NCI-H1105 (cell line): ENCODE results near the gene WDR64.

Experiments
- DNase-seq: peaks from one replicate; lab custom pipeline; 2025; lab: John Stamatoyannopoulos, UW

WDR64 gene

DNA sequence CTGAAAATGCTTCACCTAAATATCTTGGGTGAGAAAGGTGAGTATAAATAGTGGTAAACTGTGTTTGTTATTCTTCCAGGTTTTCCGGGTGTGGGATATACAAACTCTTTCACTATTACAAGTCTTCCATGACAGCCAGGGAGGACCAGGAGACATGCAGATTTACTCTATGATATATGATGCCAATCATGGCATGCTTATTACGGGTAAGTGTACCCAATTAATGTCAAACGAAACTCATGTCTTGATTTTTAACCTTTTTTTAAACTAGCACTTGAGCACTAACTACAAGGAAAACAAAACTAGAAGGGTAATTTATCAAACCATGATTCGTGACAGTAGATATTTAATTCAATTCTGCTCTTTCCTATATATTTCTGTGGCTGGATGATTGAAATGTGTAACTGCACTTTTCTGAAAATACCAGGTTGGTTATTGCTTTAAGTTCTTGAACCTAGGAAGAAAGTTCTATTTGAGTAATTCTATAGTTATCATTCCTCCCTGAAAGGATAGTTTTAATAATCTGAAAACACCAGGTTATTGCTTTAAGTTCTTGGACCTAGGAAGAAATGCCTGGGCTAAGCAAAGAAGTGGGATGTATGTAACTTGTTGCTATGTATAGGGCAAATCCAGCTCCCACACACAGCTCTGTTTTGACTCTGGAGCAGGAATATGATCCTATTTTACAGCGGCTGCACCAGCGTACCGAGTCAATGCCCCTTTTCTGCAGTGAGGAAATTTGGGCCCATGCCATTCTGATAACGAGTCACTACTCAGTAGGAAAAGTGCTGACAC is 86.4 kb downstream of the WDR64 start:
- no peak for DNase-seq

DNA sequence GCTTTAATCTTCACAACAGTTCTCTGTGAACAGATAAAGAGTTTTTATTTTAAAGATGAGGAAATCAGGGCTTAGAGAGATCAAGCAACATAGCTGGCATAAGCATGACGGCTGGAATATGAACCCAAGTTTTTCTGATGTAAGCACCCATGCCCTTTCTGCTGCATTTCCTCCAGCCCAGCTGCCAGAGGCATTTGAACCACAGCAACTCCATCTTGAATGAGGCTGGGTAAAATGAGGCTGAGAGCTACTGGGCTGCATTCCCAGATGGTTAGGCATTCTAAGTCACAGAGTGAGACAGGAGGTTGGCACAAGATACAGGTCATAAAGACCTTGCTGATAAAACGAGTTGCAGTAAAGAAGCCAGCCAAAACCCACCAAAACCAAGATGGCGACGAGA is 90.0 kb downstream of the WDR64 start:
- DNase-seq = no peak

DNA sequence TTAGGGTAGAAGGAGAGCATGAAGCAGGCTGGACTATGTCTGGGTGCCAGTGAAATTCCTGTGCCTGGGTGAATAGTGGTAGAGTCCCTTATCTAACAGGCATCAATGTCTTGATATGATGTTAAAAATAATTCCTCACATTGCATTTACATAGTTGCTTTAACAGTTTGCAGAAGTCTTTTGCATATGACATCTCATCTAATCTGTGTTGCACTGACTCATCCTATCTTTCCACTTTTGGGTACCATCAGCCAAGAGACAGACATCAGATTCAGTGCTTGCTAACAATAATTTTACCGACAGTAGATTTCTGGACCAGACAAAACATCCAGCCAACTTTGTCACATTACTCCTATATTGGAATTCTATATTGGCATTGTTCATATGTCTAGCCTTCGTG is 92.5 kb downstream of the WDR64 start:
- DNase-seq = no peak

DNA sequence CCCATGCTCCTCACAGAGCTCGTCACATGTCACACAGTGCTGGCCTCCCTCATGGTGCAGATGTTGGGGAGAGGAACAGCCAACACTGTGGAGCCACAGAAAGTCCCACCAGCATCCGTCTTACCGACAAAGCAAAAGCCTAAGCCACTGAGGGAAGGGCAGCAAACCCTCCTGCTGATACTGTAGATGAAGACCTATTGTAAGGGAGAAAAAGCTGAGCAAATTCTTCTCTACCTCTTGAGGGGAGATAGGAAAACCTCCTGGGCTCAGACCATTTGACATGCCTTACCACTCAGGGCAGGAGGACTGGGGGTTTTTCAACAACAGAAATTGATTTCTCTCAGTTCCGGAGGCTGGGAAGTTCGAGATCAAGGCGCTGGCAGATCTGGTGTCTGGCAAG is 95.9 kb downstream of the WDR64 start:
- no peak for DNase-seq

DNA sequence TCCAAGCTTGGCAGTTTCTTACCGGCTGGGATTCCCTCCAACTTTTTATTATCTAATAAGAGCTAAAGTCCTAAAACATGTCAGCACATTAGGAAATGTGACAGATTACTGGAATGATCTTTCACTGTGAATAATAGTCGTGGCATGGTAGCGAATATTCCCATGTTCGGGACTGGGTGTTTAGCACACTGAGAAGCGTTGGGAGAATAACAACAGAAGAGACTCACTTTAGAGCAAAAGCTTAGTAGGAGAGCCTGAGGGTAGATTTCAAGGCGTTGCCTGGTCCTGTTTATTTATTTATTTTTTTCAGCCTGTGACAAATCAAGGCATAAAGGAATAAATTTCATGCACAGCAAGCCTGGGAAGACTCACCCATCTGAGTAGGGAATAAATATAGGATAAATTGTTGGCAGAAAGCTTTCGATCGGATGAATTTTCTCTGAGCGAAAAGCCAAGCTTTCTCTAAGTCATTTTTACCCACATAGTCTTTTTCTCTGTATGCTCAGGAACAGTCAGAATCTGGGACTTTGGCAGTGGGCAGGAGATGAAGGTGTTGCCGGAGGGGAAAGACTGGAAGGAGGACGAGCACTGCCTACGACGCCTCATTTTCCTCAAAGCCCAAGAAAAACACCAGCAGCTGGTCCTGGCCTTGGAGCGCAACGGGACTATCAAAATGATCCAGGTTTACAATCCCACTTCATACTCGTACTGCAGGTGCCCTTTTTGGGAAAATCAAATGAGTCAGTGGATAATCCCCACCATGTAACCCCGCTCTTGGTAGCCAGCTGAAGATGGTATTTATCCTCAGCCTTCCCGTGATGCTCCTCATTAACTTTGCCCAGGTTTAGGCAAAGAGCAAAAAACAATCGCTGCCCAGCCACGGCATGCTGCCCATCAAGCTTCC is 97.2 kb downstream of the WDR64 start:
- DNase-seq = no peak

DNA sequence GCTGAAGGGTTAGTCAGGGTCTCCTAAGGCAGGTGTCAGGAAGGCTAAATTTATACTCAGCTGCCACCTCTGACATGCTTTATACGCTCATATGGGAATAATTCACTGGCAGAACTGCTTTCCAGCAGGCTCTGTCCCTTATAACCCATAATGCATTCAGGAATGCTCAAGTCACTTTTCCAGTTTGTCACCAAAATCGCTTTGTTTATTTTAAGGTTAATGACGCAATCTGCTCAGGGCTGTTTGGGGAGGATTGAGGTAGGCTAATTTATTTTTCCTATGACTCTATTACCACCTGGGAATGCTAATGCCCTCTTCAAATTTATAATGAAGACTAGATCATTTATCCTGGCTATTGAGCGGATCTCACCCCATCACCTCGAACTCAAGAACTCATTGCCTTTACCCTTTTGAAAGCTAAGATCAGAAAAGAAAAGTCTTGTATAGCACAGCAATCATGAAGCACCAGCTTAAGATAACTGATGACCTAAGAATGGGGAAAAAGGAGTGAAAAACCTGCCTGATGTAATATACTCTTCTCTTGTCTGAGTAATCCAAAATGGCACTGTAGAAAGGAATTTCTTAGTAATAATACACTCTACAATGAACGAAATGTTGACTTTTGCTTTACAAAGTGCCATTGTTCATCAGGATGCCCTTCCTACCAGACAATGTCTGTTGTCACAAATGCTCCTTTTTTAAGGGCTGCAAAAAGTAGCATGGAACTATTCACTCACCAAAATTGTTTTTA is 98.0 kb downstream of the WDR64 start:
- no peak for DNase-seq

DNA sequence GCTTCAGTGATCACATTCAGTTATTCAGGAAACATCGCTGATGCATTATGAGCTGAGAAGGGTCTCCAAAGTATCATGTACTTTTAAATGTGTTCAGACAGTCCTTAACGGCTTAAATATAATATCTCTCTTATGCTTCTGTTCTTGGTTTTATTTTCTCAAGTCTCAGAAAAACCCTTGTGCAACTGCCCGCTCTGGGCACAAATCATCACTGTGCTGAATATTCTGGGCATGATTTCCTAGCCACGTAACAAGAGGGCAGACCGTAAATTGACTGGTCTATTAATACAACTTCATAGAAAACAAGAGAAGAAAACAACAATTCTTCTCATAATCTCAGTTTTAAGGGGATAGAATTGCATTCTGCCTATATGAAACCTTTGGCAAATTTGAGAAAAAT is 99.4 kb downstream of the WDR64 start:
- DNase-seq = no peak

DNA sequence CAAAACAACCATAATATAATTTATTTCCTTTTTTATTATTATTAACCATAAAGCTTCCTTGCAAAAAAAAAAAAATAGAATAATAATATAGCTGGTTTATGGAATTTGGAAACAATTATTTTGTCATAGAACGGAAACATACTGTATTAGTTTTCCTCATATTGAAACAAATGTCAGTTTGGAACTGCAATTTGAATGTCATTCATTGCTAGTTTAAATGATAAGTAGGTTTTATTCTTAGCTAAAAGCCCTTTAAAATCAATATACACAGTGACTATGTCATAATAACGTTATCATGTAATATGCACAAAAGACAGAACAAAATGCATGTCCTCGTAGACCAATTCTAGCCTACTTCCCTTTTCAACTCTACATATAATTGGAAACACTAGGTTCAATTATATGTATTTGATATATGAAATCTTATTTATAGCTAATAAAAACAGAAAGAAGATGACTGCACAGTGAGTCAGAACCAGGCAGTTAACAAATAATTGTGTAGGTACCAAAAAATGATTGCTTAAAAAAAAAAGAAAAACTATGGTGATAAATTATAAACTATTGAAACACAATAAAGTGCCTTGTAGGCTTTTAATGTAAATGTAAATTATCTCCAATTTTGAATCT is 110.7 kb downstream of the WDR64 start:
- no peak for DNase-seq

DNA sequence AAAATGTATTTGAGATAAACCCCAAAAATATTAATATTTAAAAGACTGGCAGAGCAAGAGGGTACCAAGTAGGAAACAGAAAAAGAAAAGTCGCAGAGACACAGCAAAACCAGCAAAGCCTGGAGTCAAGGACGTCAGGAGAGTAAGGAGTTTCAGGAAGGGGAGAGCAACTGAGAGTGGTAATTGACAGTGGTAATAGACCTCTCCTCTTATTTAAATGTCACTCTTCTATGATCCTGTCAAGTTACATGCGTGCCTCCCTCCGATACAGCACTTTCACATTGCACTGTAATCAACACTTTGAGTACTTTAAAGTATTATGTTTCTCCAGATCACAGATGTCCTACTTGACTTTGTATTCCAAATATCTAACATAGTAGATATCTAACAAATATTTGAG is 113.3 kb downstream of the WDR64 start:
- DNase-seq = no peak

DNA sequence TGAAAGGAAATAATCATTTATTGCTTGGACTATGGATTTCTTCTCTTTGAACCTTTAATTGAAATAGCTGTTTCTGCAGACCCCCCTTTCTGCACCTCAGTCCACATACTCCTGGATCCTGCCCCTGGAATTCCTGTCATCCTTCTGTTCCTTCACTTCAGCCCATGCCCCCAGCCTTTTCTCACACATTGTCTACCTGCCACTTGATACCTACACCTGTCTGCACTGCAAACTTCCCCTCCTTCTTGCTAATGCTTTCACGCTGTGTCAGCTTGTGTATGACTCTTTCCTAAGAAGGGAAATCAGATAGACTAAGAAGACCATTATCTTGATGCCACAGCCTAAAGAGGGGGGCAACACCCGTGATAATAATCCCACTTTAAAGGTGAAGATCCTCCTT is 115.7 kb downstream of the WDR64 start:
- no peak for DNase-seq

DNA sequence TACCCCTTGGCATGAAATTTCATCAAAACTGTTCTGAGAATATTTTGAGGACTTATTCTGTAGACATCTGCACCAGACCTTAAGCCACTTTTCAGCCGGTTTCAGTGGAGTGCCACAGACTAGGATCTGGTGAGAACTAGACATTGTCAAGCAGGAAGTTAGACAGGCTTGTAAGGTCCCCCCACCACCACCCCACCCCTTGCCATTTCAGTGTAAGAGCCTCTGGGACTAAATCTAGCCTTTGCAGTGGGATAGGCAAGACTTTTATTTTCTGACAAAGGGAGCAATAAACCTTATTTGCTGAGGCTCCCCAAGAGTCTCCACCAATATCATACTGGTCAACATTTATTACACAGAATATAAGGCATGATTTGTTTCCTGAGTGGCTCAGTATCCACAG is 118.0 kb downstream of the WDR64 start:
- no peak for DNase-seq

DNA sequence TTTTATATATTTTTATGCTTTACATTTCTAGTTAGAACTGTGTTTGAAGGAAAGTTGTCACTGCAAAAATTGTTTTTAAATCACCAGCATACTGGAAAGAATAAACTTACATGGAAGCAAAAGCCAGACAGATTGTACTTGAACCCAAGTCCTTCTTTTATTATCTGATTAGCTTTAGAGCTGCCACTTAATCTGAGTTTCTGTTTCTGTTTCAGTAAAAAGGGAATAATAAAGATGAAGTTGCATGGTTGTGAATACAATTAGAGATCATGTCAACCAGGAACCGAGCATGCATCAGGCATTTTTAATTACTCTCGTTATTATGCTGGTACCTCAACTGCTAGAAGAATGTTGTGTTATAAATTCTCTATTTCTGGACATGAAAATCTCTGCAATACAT is 119.0 kb downstream of the WDR64 start:
- DNase-seq = no peak

DNA sequence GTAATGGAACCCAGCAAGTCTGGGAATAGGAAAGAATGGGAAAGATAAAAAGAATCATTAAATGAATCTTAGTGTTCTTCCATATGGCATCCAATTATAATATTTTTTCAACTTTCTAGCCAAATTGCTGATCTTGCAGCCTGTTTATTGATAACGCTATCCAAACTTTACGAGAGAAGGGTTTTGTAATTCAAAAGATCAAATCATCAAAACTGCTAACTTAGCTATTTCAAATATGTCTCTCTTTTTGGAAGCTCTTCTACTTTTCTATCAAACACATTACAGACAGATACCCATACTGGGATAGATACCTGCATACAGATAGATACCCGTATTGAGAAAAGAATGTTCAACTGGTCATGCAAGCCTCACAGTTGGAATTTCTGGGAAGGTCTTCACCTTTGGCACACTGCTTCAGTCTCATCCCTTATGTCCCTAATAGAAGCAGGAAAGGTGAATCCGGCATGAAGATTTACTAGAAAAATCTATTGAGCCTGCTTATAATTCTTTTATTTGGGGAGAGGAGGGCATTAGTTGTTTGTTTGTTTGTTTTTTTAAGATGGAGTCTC is 120.9 kb downstream of the WDR64 start:
- DNase-seq = no peak

DNA sequence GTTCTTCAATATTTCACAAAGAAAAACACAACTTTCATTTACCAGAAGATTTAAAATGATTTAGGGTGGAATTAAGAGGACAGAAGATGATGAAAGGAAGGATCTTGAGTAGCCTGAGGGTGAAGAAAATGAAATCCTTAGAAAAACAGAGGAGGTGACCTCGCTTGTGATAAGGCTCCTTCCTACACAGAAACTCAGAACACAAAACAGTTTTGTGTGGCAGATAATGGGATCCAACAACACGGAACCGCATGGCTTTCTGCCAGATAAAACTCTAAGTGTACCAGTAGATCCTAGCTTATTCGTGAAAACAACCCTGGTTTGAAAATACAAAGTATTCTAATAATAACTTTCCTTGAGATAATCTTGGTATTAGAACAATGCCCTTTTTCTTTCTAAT is 121.9 kb downstream of the WDR64 start:
- DNase-seq = no peak

DNA sequence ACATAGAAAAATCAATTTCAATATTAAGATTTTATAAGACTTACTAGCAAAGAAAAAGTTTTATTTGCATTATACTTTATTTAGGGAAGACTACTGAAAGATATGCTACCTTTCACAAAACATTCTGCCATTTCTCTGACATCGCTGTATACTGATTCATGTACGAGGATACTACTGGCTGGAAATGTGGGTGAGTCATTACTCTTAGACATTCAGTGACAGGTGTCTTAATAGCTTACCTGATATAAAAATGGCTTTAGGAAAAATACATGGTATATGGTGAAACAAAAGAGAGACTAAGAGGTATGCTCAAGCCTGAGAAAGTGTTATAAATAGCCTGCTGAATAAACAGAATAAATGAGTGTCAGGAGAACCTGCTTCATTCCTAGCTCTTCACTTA is 122.9 kb downstream of the WDR64 start:
- DNase-seq = no peak

DNA sequence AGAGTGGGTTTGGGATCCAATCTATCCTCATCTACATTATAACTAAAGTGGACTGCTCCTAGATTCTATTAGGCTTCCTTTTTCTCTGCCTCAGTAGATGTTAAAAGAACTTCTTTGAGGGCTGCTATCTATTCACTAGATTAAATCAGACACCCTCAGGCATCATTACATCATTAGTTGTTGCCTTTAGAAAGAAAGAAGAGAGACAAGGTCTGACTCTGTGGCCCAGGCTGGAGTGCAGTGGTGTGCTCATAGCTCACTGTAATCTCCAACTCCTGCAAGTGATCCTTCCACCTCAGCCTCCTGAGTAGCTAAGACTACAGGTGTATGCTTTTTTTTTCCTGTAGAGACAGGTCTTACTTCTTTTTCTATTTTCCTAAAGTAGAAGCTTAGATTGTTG is 124.8 kb downstream of the WDR64 start:
- no peak for DNase-seq

DNA sequence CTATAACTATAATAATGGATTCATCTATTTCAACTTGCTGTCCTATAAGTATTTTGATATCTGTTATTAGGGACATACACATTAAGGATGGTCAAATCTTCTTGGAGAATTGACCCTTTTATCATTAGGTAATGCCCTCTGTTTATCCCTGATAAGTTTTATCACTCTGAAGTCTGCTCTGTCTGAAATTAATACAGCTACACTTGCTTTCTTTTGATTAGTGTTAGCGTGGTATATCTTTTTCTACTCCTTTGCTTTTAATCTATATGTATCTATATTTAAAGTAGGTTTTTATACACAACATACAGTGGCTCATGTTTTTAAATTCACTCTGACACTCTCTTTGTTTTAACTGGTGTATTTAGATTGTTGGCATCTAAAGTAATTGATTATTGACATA is 126.0 kb downstream of the WDR64 start:
- no peak for DNase-seq

DNA sequence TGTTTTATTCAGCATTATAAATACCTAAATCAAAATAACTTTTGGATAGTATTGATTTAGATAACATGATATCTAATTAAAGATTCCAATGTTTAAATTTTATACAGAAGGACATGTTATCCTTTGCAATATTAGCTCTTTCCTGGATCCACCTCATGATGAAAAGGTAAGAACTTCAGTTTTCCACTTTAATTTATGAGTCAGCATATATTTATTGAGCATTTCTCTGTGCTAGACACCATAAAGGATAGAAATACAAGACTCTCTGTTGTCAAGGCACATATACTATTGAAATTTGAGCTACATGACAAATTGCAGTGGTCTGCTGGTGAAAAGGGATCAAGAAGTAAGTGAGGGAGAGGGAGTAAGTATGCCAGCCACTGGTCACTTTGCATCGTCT is 127.8 kb downstream of the WDR64 start:
- DNase-seq = no peak

DNA sequence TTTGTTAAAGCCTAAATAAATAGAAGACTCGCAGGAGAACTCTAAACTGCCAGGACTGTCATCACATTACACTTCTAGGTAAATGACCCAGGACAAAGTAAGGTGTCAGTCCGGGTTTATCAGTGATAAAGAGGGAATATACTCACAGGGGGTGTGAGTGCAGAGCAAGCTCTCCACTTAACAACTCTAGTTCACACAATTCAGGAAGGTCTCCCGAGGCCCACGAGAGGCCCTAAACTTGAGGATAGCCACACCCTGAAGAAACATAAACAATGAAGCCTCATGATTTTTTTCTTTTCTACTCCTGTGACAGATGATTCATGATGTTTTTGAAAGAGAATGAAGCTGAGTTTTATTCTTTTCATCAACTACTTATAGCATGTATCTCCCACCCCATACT is 130.3 kb downstream of the WDR64 start:
- no peak for DNase-seq

DNA sequence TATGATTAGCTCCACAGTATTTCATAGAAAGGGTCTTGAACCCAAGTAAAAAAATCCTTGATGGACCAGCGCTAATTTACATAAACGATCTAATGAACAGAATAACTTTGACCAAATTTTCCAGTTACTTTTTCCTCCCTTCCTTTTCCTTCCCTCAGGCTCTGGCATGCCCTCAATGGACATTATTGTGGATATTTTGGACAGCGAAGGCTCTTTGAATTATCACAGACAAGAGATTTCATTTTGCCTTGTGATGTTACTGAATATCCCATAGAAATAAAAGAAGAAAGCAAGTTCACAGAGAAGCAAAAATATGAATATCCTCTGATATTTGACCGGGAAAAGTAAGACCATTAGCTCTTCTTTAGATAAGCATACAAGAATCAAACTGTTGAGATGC is 135.6 kb downstream of the WDR64 start:
- DNase-seq = no peak

DNA sequence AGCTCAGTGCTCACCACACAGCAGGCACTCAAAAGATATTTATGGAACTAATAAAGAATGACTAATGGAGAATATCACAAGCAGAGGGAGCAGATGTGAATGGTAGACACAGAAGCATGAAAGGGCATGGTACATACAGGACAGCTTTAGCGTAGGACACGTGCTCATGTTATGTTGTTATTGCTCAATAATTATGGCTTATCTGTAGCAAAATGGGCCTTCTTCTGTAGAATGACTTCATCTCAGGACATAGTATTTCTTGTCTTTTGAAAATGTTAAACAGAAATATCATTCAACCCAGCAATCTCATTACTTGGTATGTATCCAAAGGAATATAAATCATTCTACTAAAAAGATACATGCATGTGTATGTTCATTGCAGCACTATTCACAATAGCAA is 137.0 kb downstream of the WDR64 start:
- no peak for DNase-seq

DNA sequence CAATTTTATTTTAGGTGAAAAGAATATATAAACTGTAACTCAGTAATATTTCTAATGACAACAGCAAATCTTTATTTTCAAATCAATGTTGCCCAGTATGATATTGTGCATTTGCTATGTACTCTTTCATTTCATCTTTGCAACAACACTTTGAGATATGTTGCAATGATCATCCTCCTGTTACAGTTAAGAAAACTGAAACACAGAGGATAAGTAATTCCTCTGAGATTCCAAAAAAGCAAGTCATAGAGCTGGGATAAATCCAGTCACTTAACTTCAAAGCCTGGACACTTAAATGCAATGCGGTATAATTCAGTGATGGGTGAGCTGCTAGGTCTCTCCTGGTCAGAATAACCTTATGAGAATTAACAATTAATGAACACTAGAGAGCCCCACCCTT is 147.3 kb downstream of the WDR64 start:
- DNase-seq = no peak
